Measurements from ENCODE around the gene RARB. TPM values are rescaled to one million over a fixed set of nuclear protein-coding genes. Genes with fewer than 3 reads are reported as not detected.

The RARB gene
- total RNA-seq, 1 experiment from 2014 or later, result not detected

GRCh38 chr3:25555695-25556437 lies 127.8 kb downstream of the RARB start:
- no peak overlapping the region for H3K4me3 ChIP-seq (ENCODE audit: low read length)
- H3K9me2 ChIP-seq (replicated peaks; ENCODE audit: low read length), result peaks cover 3% of the 10 kb centered on the region; the same call in 1 of the 2 replicates
- no peaks in the 10 kb centered on the region for H3K9me3 ChIP-seq (ENCODE audit: low read length)
- intact Hi-C loops (cut with micrococcal nuclease), result no loop called here
- H3K36me3 ChIP-seq (ENCODE audit: low read depth, low read length), result no peaks in the 10 kb centered on the region
- no TSS peak for BruUV-seq (replicated peaks)
- ATAC-seq (no peak), DNase-seq (no peak)
- no peak overlapping the region for H3K4me2 ChIP-seq (ENCODE audit: low read length)
- CTCF ChIA-PET, result no interaction called here
- H3K27ac ChIP-seq (ENCODE audit: low read length), result no peak overlapping the region
- no peak overlapping the region for H2AFZ ChIP-seq (ENCODE audit: low read length)
- H3K27me3 ChIP-seq (ENCODE audit: low read length), result peaks cover 38% of the 10 kb centered on the region; the same call in 1 of the 2 replicates
- H3K4me1 ChIP-seq (ENCODE audit: insufficient read depth, low read length), result no peaks in the 10 kb centered on the region
- H3K9ac ChIP-seq (ENCODE audit: low read length), result no peak overlapping the region
- H4K20me1 ChIP-seq (ENCODE audit: low read length), result no peaks in the 10 kb centered on the region
- POLR2A ChIA-PET (ENCODE audit: unreplicated experiment), result no interaction called here
- no peaks in the 10 kb centered on the region for H3K79me2 ChIP-seq (ENCODE audit: low read length)
- no peaks in the 10 kb centered on the region for H3F3A ChIP-seq (ENCODE audit: low read length, unreplicated experiment)
- TF ChIP-seq EZH2phosphoT487 (IDR thresholded peaks at IDR 0.05; ENCODE audit: borderline replicate concordance, low read length) (no peak), CTCF (conservative IDR thresholded peaks at IDR 0.05; ENCODE audit: low read depth, low read length) (no peak), EZH2 (IDR thresholded peaks at IDR 0.05; ENCODE audit: low read length, unreplicated experiment) (no peak)

- Histone ChIP-seq H3K36me3 (ENCODE audit: low read depth, low read length) (no peaks in the 10 kb centered on the region), H3K9me2 (replicated peaks; ENCODE audit: low read length) (peaks cover 3% of the 10 kb centered on the region; the same call in 1 of the 2 replicates), H3K9ac (ENCODE audit: low read length) (no peak overlapping the region), H3K9me3 (ENCODE audit: low read length) (no peaks in the 10 kb centered on the region), H3K27ac (ENCODE audit: low read length) (no peak overlapping the region), H3K4me3 (ENCODE audit: low read length) (no peak overlapping the region), H3K27me3 (ENCODE audit: low read length) (peaks cover 43% of the 10 kb centered on the region), H3K79me2 (ENCODE audit: low read length) (no peaks in the 10 kb centered on the region), H2AFZ (ENCODE audit: low read length) (no peak overlapping the region), H3K4me1 (ENCODE audit: insufficient read depth, low read length) (no peaks in the 10 kb centered on the region), H3F3A (ENCODE audit: low read length, unreplicated experiment) (no peaks in the 10 kb centered on the region), H4K20me1 (ENCODE audit: low read length) (no peaks in the 10 kb centered on the region), H3K4me2 (ENCODE audit: low read length) (no peak overlapping the region)
- DNase-seq, result no peak
- ChIA-PET POLR2A (ENCODE audit: unreplicated experiment) (no interaction called here), CTCF (no interaction called here)
- no TSS peak for BruUV-seq (replicated peaks)
- TF ChIP-seq EZH2phosphoT487 (IDR thresholded peaks at IDR 0.05; ENCODE audit: borderline replicate concordance, low read length), result no peak
- TF ChIP-seq CTCF (conservative IDR thresholded peaks at IDR 0.05; ENCODE audit: low read depth, low read length), result no peak
- TF ChIP-seq EZH2 (IDR thresholded peaks at IDR 0.05; ENCODE audit: low read length, unreplicated experiment), result no peak
- intact Hi-C loops (cut with micrococcal nuclease), result no loop called here
- ATAC-seq, result no peak
Measured at GRCh38 chr3:25556447-25556846, 128.4 kb downstream of the RARB start.

DNA sequence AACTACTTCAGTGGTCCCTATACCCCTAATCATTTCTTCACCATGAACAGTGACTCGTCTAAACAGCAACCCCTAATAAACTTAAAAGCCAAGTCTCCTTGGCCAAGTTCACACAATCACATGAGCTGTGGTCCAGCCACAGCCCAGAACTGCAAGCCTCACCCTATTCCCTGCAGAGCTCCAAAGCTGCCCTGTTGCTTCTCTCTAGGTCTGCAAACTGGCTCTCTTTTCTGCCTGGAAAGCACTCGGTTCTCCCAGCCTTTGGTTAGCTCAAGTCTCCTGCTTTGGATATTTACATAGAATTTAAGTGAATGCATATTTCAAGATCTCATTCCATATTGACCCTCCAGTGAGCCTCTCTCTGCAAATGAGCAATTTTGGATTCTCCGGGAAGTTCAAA lies 129.6 kb downstream of the RARB start:
- Histone ChIP-seq H3K9me2 (replicated peaks; ENCODE audit: low read length) (no peaks in the 10 kb centered on the region; the same call in 1 of the 2 replicates), H3K4me2 (ENCODE audit: low read length) (no peak overlapping the region), H3K4me1 (ENCODE audit: insufficient read depth, low read length) (no peaks in the 10 kb centered on the region), H2AFZ (ENCODE audit: low read length) (no peak overlapping the region), H3K27ac (ENCODE audit: low read length) (no peak overlapping the region), H3K27me3 (ENCODE audit: low read length) (peaks cover 52% of the 10 kb centered on the region), H3K79me2 (ENCODE audit: low read length) (no peaks in the 10 kb centered on the region), H3K36me3 (ENCODE audit: low read depth, low read length) (no peaks in the 10 kb centered on the region), H3K9me3 (ENCODE audit: low read length) (no peaks in the 10 kb centered on the region), H3K9ac (ENCODE audit: low read length) (no peak overlapping the region), H3K4me3 (ENCODE audit: low read length) (no peak overlapping the region), H3F3A (ENCODE audit: low read length, unreplicated experiment) (no peaks in the 10 kb centered on the region), H4K20me1 (ENCODE audit: low read length) (no peaks in the 10 kb centered on the region)
- DNase-seq, result no peak
- POLR2A ChIA-PET (ENCODE audit: unreplicated experiment), result no interaction called here
- intact Hi-C loops (cut with micrococcal nuclease), result no loop called here
- no peak for ATAC-seq
- BruUV-seq (replicated peaks), result no TSS peak
- no peak for TF ChIP-seq EZH2phosphoT487 (IDR thresholded peaks at IDR 0.05; ENCODE audit: borderline replicate concordance, low read length)
- TF ChIP-seq EZH2 (IDR thresholded peaks at IDR 0.05; ENCODE audit: low read length, unreplicated experiment), result no peak
- TF ChIP-seq CTCF (conservative IDR thresholded peaks at IDR 0.05; ENCODE audit: low read depth, low read length), result no peak
- CTCF ChIA-PET, result no interaction called here

Data from PC-3 (cell line).